GM12878 (cell line): ENCODE results near the gene ARHGEF17. TPM values are rescaled to one million over a fixed set of nuclear protein-coding genes. Genes with fewer than 3 reads are reported as not detected.

ENCODE experiments used
- ATAC-seq: fragments of 200-7000 bp; cut with Tn5 transposase; 3 replicates; pipeline ENCODE4 v1.9.1; 2020; ENCODE audit warnings: mild to moderate bottlenecking, moderate library complexity
- BruUV-seq: library from RNA; stranded (reverse); fragments of 400-500 nt; replicated peaks from 2 replicates; lab custom pipeline; 2021; lab: Mats Ljungman, UMichigan
- CTCF ChIA-PET: fragments of 300-600 bp; sonication (Branson Sonifier 250); formaldehyde crosslinking; extraction: SDS; loops from one replicate; lab custom pipeline; 2021; ENCODE audit warnings: inconsistent platforms; lab: Yijun Ruan, JAX
- POLR2A ChIA-PET: fragments of 350-600 bp; formaldehyde crosslinking; extraction: SDS; loops from one replicate; lab custom pipeline; 2021; ENCODE audit warnings: inconsistent platforms; lab: Charles Lee
- RAD21 ChIA-PET: fragments of 300-600 bp; sonication (Branson Sonifier 250); formaldehyde crosslinking; loops from one replicate; lab custom pipeline; 2023; ENCODE audit warnings: antibody characterized with exemption; ENCODE audit not compliant: unreplicated experiment; lab: Charles Lee
- SMC1A ChIA-PET: fragments of 300-600 bp; sonication (Branson Sonifier 250); formaldehyde crosslinking; loops from one replicate; lab custom pipeline; 2023; ENCODE audit not compliant: unreplicated experiment, uncharacterized antibody; lab: Charles Lee
- DNase-seq: peaks from one replicate; pipeline ENCODE4 v3.0.0-alpha.2; 2011; ENCODE audit warnings: low read depth, low spot score
- FAIRE-seq: peaks from 3 replicates; lab custom pipeline; 2011; peaks lifted over from hg19 to GRCh38; lab: Jason Lieb, UNC
- H2AFZ ChIP-seq: 2 replicates; pipeline ENCODE4 v1.6.0; 2011; ENCODE audit warnings: low read depth, low read length, control low read depth; ENCODE audit not compliant: control insufficient read depth
- H3K27ac ChIP-seq: 2 replicates; pipeline ENCODE4 v1.5.1; 2011; ENCODE audit warnings: control low read depth; ENCODE audit not compliant: control insufficient read depth, insufficient read depth
- H3K27me3 ChIP-seq, 2 experiments: replicated peaks in 1 of 2; 2 replicates each; pipeline versions ENCODE4 v1.6.0 to v1.6.1; 2011; ENCODE audit warnings: low read length in 1 of 2; ENCODE audit not compliant: control insufficient read depth in 2 of 2, insufficient read depth in 2 of 2
- H3K36me3 ChIP-seq, 2 experiments: 2 replicates each; pipeline ENCODE4 v1.5.1; 2011; ENCODE audit warnings: low read length in 1 of 2; ENCODE audit not compliant: control insufficient read depth in 2 of 2, insufficient read depth in 2 of 2
- H3K4me1 ChIP-seq: 2 replicates; pipeline ENCODE4 v1.6.1; 2011; ENCODE audit warnings: mild to moderate bottlenecking, low read length, moderate library complexity, mixed read lengths; ENCODE audit not compliant: control insufficient read depth, insufficient read depth
- H3K4me2 ChIP-seq: 2 replicates; pipeline ENCODE4 v1.6.0; 2011; ENCODE audit warnings: control low read depth; ENCODE audit not compliant: control insufficient read depth, insufficient read depth
- H3K4me3 ChIP-seq: fragments of 200-600 bp; sonication (generic); 2 replicates; pipeline ENCODE4 v1.5.1; 2016
- H3K79me2 ChIP-seq: 2 replicates; pipeline ENCODE4 v1.6.0; 2011; ENCODE audit warnings: low read length; ENCODE audit not compliant: control insufficient read depth, insufficient read depth
- H3K9ac ChIP-seq: 2 replicates; pipeline ENCODE4 v1.8.0; 2011; ENCODE audit warnings: low read length, control low read depth, mixed read lengths; ENCODE audit not compliant: control insufficient read depth, insufficient read depth
- H3K9me3 ChIP-seq: replicated peaks from 3 replicates; pipeline ENCODE4 v1.5.1; 2011; ENCODE audit warnings: mild to moderate bottlenecking, low read length; ENCODE audit not compliant: control insufficient read depth, insufficient read depth
- H4K20me1 ChIP-seq: 2 replicates; pipeline ENCODE4 v1.6.0; 2011; ENCODE audit not compliant: control insufficient read depth, insufficient read depth
- CEBPZ ChIP-seq: fragments of 150-350 bp; IDR thresholded peaks from 2 replicates; pipeline ENCODE4 v1.6.1; 2016; ENCODE audit warnings: low read depth, low read length
- DPF2 ChIP-seq: fragments of 450-650 bp; IDR thresholded peaks from 2 replicates; pipeline ENCODE4 v1.6.1; 2017; ENCODE audit warnings: mild to moderate bottlenecking
- IKZF2 ChIP-seq, 2 experiments: fragments of 450-650 bp; IDR thresholded peaks; 2 replicates each; pipeline ENCODE4 v1.6.1; 2017; ENCODE audit warnings: mild to moderate bottlenecking in 2 of 2, moderate library complexity in 2 of 2
- IRF4 ChIP-seq: IDR thresholded peaks from 2 replicates; pipeline ENCODE4 v1.6.1; 2011; ENCODE audit warnings: low read depth, low read length
- JUND ChIP-seq: IDR thresholded peaks from 2 replicates; pipeline ENCODE4 v1.6.1; 2012; ENCODE audit warnings: low read depth, mild to moderate bottlenecking, low read length, improper control_type of control experiment, moderate library complexity
- KAT2A ChIP-seq: conservative IDR thresholded peaks from 2 replicates; pipeline ENCODE4 v1.6.1; 2011; ENCODE audit warnings: low read depth, low read length; ENCODE audit not compliant: control insufficient read depth
- MEF2B ChIP-seq: fragments of 450-650 bp; IDR thresholded peaks from 2 replicates; pipeline ENCODE4 v1.6.1; 2018; ENCODE audit warnings: mild to moderate bottlenecking, moderate library complexity; ENCODE audit not compliant: partially characterized antibody, poor library complexity, severe bottlenecking
- NFIC ChIP-seq: IDR thresholded peaks from 2 replicates; pipeline ENCODE4 v1.6.1; 2012; ENCODE audit warnings: low read depth, mild to moderate bottlenecking, inconsistent platforms, low read length, moderate library complexity
- SIX5 ChIP-seq: IDR thresholded peaks from 2 replicates; pipeline ENCODE4 v1.6.1; 2011; ENCODE audit warnings: mild to moderate bottlenecking, low read depth, low read length, moderate library complexity; ENCODE audit not compliant: severe bottlenecking
- SMARCA5 ChIP-seq: fragments of 450-650 bp; IDR thresholded peaks from 2 replicates; pipeline ENCODE4 v1.6.1; 2017; ENCODE audit warnings: mild to moderate bottlenecking
- TARDBP ChIP-seq: IDR thresholded peaks from 2 replicates; pipeline ENCODE4 v1.6.1; 2016; ENCODE audit warnings: borderline replicate concordance
- TCF12 ChIP-seq: IDR thresholded peaks from 2 replicates; pipeline ENCODE4 v1.6.1; 2011; ENCODE audit warnings: low read depth, mild to moderate bottlenecking, low read length
- WRNIP1 ChIP-seq: IDR thresholded peaks from 2 replicates; pipeline ENCODE4 v1.6.1; 2011; ENCODE audit warnings: low read depth, low read length, improper control_type of control experiment, borderline replicate concordance
- ZNF24 ChIP-seq: fragments of 450-650 bp; IDR thresholded peaks from 2 replicates; pipeline ENCODE4 v1.6.1; 2017; ENCODE audit warnings: antibody characterized with exemption, mild to moderate bottlenecking
- WGBS: methylation state at CpG from one replicate; pipeline ENCODE4 v1.1.6; 2016; ENCODE audit warnings: low lambda C conversion rate; ENCODE audit not compliant: insufficient replicate concordance, insufficient coverage; ENCODE audit errors: missing lambda C conversion rate; 5-methylcytosine and 5-hydroxymethylcytosine counted together
- in situ Hi-C: fragments of 300-500 bp; cut with MboI; formaldehyde crosslinking; loops from 9 replicates; pipeline ENCODE4 v1.14.3; 2018; ENCODE audit warnings: mixed read lengths
- intact Hi-C: fragments of 100-400 bp; cut with micrococcal nuclease; formaldehyde crosslinking; loops from one replicate; pipeline ENCODE4 v1.14.2; 2022; ENCODE audit not compliant: unreplicated experiment
- polyA plus RNA-seq, 11 experiments: library from polyadenylated mRNA; depleted of rRNA in 4 of 11; unstranded in 6 of 11; stranded (reverse) in 5 of 11; fragments of >200 nt; fragmentation: Nextera tagmentation in 4 of 11; fragmentation: Illumina TruSeq in 1 of 11; extraction: Ambion mirVana in 4 of 11; extraction: Trizol in 1 of 11; gene quantifications; 1 replicate in 1 of 11; 2 replicates in 10 of 11; pipeline versions ENCODE4 v1.2.1 to v1.2.3, GENCODE V29; 2011 to 2016; ENCODE audit warnings: inconsistent platforms in 2 of 11, missing spikeins in 2 of 11, low read depth in 1 of 11
- total RNA-seq, 4 experiments: library from RNA; depleted of rRNA in 3 of 4; stranded (reverse); fragments of >200 nt in 3 of 4; fragmentation: Illumina TruSeq in 1 of 4; extraction: Trizol in 1 of 4; gene quantifications; 2 replicates each; pipeline versions ENCODE4 v1.2.1 to v1.2.3, GENCODE V29; 2013 to 2021
- TF ChIP-seq, protein P1 (sequence below): fragments of 450-650 bp; IDR thresholded peaks from 2 replicates; pipeline ENCODE4 v1.6.1; 2017; ENCODE audit warnings: mild to moderate bottlenecking, moderate library complexity

The ARHGEF17 gene
- total and polyA plus RNA-seq, 10 of the 15 experiments (the other 5 are each of a cell fraction or from before 2014, with no cell fraction given), result 0.15 to 11.0 (median 1.7) TPM

DNA sequence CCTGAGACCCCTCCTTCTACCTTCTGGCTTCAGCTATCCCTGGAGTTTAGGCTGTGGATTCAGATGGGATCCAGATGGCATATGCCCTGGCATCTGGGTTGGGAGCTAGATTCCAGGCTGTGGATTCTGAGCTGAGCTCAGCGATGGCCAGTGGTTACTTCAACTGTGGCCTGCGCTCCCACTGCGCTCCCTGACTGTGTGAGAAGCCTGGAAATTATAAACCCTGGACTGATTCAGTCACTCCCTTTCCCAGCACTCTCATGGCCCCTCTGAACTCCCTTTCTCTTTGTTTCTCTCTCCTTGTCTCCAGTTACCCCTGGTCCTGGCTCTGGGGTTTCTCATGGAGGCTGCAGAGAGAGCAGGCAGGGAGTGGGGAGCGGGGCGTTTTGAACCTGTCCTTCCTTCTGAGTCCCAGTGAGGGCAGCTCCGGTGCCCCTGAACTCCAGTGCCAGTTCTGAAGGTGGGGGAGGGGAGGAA, 4.8 kb downstream of the ARHGEF17 start (continued):
- TF ChIP-seq, protein P1, sequence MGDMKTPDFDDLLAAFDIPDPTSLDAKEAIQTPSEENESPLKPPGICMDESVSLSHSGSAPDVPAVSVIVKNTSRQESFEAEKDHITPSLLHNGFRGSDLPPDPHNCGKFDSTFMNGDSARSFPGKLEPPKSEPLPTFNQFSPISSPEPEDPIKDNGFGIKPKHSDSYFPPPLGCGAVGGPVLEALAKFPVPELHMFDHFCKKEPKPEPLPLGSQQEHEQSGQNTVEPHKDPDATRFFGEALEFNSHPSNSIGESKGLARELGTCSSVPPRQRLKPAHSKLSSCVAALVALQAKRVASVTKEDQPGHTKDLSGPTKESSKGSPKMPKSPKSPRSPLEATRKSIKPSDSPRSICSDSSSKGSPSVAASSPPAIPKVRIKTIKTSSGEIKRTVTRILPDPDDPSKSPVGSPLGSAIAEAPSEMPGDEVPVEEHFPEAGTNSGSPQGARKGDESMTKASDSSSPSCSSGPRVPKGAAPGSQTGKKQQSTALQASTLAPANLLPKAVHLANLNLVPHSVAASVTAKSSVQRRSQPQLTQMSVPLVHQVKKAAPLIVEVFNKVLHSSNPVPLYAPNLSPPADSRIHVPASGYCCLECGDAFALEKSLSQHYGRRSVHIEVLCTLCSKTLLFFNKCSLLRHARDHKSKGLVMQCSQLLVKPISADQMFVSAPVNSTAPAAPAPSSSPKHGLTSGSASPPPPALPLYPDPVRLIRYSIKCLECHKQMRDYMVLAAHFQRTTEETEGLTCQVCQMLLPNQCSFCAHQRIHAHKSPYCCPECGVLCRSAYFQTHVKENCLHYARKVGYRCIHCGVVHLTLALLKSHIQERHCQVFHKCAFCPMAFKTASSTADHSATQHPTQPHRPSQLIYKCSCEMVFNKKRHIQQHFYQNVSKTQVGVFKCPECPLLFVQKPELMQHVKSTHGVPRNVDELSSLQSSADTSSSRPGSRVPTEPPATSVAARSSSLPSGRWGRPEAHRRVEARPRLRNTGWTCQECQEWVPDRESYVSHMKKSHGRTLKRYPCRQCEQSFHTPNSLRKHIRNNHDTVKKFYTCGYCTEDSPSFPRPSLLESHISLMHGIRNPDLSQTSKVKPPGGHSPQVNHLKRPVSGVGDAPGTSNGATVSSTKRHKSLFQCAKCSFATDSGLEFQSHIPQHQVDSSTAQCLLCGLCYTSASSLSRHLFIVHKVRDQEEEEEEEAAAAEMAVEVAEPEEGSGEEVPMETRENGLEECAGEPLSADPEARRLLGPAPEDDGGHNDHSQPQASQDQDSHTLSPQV, result no peak
- no peak for TF ChIP-seq NFIC
- no peak for TF ChIP-seq IRF4
- TF ChIP-seq SMARCA5, result no peak

DNA sequence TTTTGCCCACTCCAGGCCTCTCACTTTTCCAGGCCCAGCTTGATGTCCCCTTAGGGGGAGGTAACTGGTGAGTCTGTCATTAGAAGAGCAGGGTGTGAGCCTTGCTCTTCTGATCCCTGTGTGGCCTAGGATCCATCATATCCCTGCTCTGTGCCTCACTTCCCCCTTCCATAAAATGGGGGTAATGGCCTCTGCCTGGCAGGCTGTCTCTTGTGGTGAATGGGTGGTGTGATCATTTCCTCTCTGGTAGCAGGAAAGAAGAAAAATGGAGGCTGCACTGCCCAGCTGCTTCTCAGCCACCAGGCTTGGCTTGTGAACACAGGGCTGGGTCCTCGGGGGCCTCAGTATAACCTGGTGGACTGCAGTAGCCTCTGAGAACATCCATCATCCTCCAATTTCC, 5.6 kb downstream of the ARHGEF17 start:
- H2AFZ ChIP-seq, result no peak overlapping the region
- in situ Hi-C loops, result no loop called here
- no peaks in the 10 kb centered on the region for H3K9me3 ChIP-seq
- intact Hi-C loops, result loop anchor here (1.0 kb wide), 1 partner anchor 12 kb away; no protein-coding TSS in a partner anchor
- no peak for FAIRE-seq
- WGBS, result 47% methylated on average over 1 of the region's 1 CpG
- TSS peak; percentile 74 for BruUV-seq
- peak overlapping the region; percentile 63 for H3K27ac ChIP-seq
- H3K4me2 ChIP-seq, result peak overlapping the region; percentile 61
- CTCF ChIA-PET, result interaction anchor here (1.0 to 4.1 kb wide), 12 partner anchors 9 to 71 kb away, joined by 3 to 42 read pairs (median 6); partner anchors contain the start of gene RELT
- peaks cover 14% of the 10 kb centered on the region for H3K4me1 ChIP-seq
- DNase-seq, result no peak
- 0 out of 4 replicates have a peak, but pooled peaks cover 0 to 1% of the 10 kb centered on the region in 2 experiments for H3K36me3 ChIP-seq
- H3K27me3 ChIP-seq, result no peaks in the 10 kb centered on the region
- RAD21 ChIA-PET, result interaction anchor here (0.8 to 5.4 kb wide), 7 partner anchors 9 to 156 kb away, joined by 3 to 40 read pairs (median 4); no protein-coding TSS in a partner anchor
- POLR2A ChIA-PET, result interaction anchor here (1.4 to 6.4 kb wide), 4 partner anchors 9 to 645 kb away, joined by 3 to 78 read pairs (median 5); no protein-coding TSS in a partner anchor
- H3K4me3 ChIP-seq, result peak overlapping the region; percentile 16
- peak overlapping the region; percentile 40 for H3K9ac ChIP-seq
- peak; percentile 58 for ATAC-seq
- SMC1A ChIA-PET, result interaction anchor here (0.8 to 3.3 kb wide), 9 partner anchors 11 to 267 kb away, joined by 3 to 56 read pairs (median 5); no protein-coding TSS in a partner anchor
- H4K20me1 ChIP-seq, result no peaks in the 10 kb centered on the region
- H3K79me2 ChIP-seq, result peaks cover 58% of the 10 kb centered on the region
- TF ChIP-seq MEF2B, result no peak
- TF ChIP-seq IKZF2 (IDR thresholded peaks at IDR 0.05), result peak; percentile 53 to 65; a peak in 3 of 4 replicates
- TF ChIP-seq ZNF24, result no peak
- no peak for TF ChIP-seq CEBPZ
- TF ChIP-seq WRNIP1, result no peak
- no peak for TF ChIP-seq JUND
- peak; percentile 35; the same call in 1 of the 2 replicates for TF ChIP-seq TCF12
- TF ChIP-seq SIX5, result no peak
- no peak for TF ChIP-seq TARDBP
- TF ChIP-seq DPF2, result 0 out of 2 replicates have a peak, but pooled peaks have one; percentile 26
- TF ChIP-seq KAT2A, result no peak
